Activated naive CD4-positive, alpha-beta T cell treated with anti-CD3 and anti-CD28 coated beads, Interleukin-2, amount 50 U/mL, for 72 hours (primary cell): ENCODE results near the gene MED25. TPM values are rescaled to one million over a fixed set of nuclear protein-coding genes. Genes with fewer than 3 reads are reported as not detected.
A peak's percentile ranks its signal among the peaks of the same experiment; 100 is the strongest.

ENCODE experiments used
- ATAC-seq, 2 donors: fragments of 150-1000 bp; cut with Tn5 transposase; 2 replicates each; pipeline ENCODE4 v1.10.0; 2021; ENCODE audit warnings: mild to moderate bottlenecking in 2 of 2, moderate library complexity in 2 of 2
- DNase-seq, 2 donors: peaks; one replicate each; pipeline ENCODE4 v3.0.0; 2021 to 2022; ENCODE audit warnings: low spot score in 2 of 2
- H3K27ac Mint-ChIP-seq, 2 donors: one replicate each; pipeline ENCODE4 v1.8.0; 2022; ENCODE audit warnings: mild to moderate bottlenecking in 2 of 2, mixed read lengths in 2 of 2
- H3K36me3 Mint-ChIP-seq, 2 donors: one replicate each; pipeline ENCODE4 v1.8.0; 2022; ENCODE audit warnings: mixed read lengths in 2 of 2
- H3K9me3 Mint-ChIP-seq, 2 donors: one replicate each; pipeline ENCODE4 v1.8.0; 2022; ENCODE audit warnings: mixed read lengths in 2 of 2
- total RNA-seq, 2 donors: library from RNA; stranded (reverse); gene quantifications; one replicate each; pipeline ENCODE4 v1.2.3, GENCODE V29; 2022

Gene MED25
- total RNA-seq, 2 donors from 2014 or later = 58.4 to 68.2 TPM

GRCh38 chr19:49869009-49869483 is 51.0 kb downstream of the MED25 start:
- DNase-seq (no peak), ATAC-seq (peak; percentile 0 to 10)
- H3K9me3 Mint-ChIP-seq = no peaks in the 10 kb centered on the region
- no peak overlapping the region for H3K27ac Mint-ChIP-seq
- H3K36me3 Mint-ChIP-seq = peaks cover 21 to 25% of the 10 kb centered on the region in 2 donors

GRCh38 chr19:49869484-49870308 is 51.6 kb downstream of the MED25 start:
- Mint-ChIP-seq H3K27ac (peak overlapping the region in 1 of 2 donors; percentile 95), H3K9me3 (no peaks in the 10 kb centered on the region), H3K36me3 (peaks cover 18 to 22% of the 10 kb centered on the region in 2 donors)
- DNase-seq = peak; percentile 93 to 95
- peak; percentile 77 to 82 for ATAC-seq

- Mint-ChIP-seq H3K36me3 (peaks cover 11 to 16% of the 10 kb centered on the region in 2 donors), H3K9me3 (no peaks in the 10 kb centered on the region), H3K27ac (peak overlapping the region in 1 of 2 donors; percentile 95)
- no peak for ATAC-seq
- DNase-seq = no peak
Observed at GRCh38 chr19:49870309-49870901, 52.3 kb downstream of the MED25 start.

- DNase-seq (no peak), ATAC-seq (no peak)
- Mint-ChIP-seq H3K9me3 (no peaks in the 10 kb centered on the region), H3K36me3 (peaks cover 6 to 7% of the 10 kb centered on the region in 2 donors), H3K27ac (peak overlapping the region in 1 of 2 donors; percentile 52)
Observed at GRCh38 chr19:49871349-49871985, 53.4 kb downstream of the MED25 start.

GRCh38 chr19:49872245-49873128 is 54.4 kb downstream of the MED25 start:
- Mint-ChIP-seq H3K9me3 (no peaks in the 10 kb centered on the region), H3K27ac (peak overlapping the region in 1 of 2 donors; percentile 52), H3K36me3 (no peaks in the 10 kb centered on the region)
- DNase-seq = no peak
- no peak for ATAC-seq

GRCh38 chr19:49873129-49873521 is 55.0 kb downstream of the MED25 start:
- H3K36me3 Mint-ChIP-seq = peaks cover 0 to 3% of the 10 kb centered on the region in 2 donors
- ATAC-seq = no peak
- no peak for DNase-seq
- H3K9me3 Mint-ChIP-seq = no peaks in the 10 kb centered on the region
- no peak overlapping the region for H3K27ac Mint-ChIP-seq

GRCh38 chr19:49873834-49874233 is 55.7 kb downstream of the MED25 start:
- no peak overlapping the region for H3K27ac Mint-ChIP-seq
- ATAC-seq = no peak
- DNase-seq = no peak
- H3K36me3 Mint-ChIP-seq = peaks cover 0 to 6% of the 10 kb centered on the region in 2 donors
- H3K9me3 Mint-ChIP-seq = no peaks in the 10 kb centered on the region

- DNase-seq = no peak
- Mint-ChIP-seq H3K36me3 (peaks cover 0 to 10% of the 10 kb centered on the region in 2 donors), H3K9me3 (no peaks in the 10 kb centered on the region), H3K27ac (no peak overlapping the region)
- ATAC-seq = no peak
Observed at GRCh38 chr19:49874503-49875157, 56.5 kb downstream of the MED25 start.

GRCh38 chr19:49875177-49875576 is 57.1 kb downstream of the MED25 start:
- Mint-ChIP-seq H3K27ac (no peak overlapping the region), H3K9me3 (no peaks in the 10 kb centered on the region), H3K36me3 (peaks cover 0 to 10% of the 10 kb centered on the region in 2 donors)
- ATAC-seq (no peak), DNase-seq (no peak)

- DNase-seq = peak in 1 of 2 donors; percentile 60
- Mint-ChIP-seq H3K9me3 (no peaks in the 10 kb centered on the region), H3K36me3 (peaks cover 0 to 10% of the 10 kb centered on the region in 2 donors), H3K27ac (no peak overlapping the region)
- ATAC-seq = no peak
Observed at GRCh38 chr19:49875857-49876421, 57.9 kb downstream of the MED25 start.

- DNase-seq (peak; percentile 98), ATAC-seq (peak; percentile 58 to 65)
- Mint-ChIP-seq H3K27ac (no peak overlapping the region), H3K9me3 (no peaks in the 10 kb centered on the region), H3K36me3 (peaks cover 0 to 13% of the 10 kb centered on the region in 2 donors)
Observed at GRCh38 chr19:49876422-49877019, 58.4 kb downstream of the MED25 start.

- H3K36me3 Mint-ChIP-seq = peaks cover 0 to 18% of the 10 kb centered on the region in 2 donors
- no peaks in the 10 kb centered on the region for H3K9me3 Mint-ChIP-seq
- no peak within 1 kb of the TSS for H3K27ac Mint-ChIP-seq
- peak; percentile 94 to 100 for DNase-seq
- ATAC-seq = peak; percentile 78 to 79
Observed at GRCh38 chr19:49877020-49877878, 59.2 kb downstream of the MED25 start, which contains the start of the genes AKT1S1 and TBC1D17. Gene AKT1S1, minus strand, starts transcription at chr19:49877355. Its CDS starts 4,060 bp downstream, at chr19:49873295. Gene TBC1D17, plus strand, starts transcription at chr19:49877702. Its CDS starts 22 bp downstream, at chr19:49877724.

GRCh38 chr19:49877879-49878743 is 60.0 kb downstream of the MED25 start:
- ATAC-seq (peak; percentile 77 to 82), DNase-seq (peak; percentile 98 to 99)
- H3K36me3 Mint-ChIP-seq = peaks cover 0 to 22% of the 10 kb centered on the region in 2 donors
- H3K9me3 Mint-ChIP-seq = no peaks in the 10 kb centered on the region
- H3K27ac Mint-ChIP-seq = no peak overlapping the region
